T-helper 9 cell (primary cell): ENCODE data around the gene SULT1C2.
"Not testable (repeated sequence)": the region's sequence is repeated elsewhere in the genome, so short reads cannot be mapped to it uniquely, and the experiment has no call there.

Source experiments
- DNase-seq: peaks from one replicate; pipeline ENCODE4 v3.0.0-alpha.2; 2020

Gene SULT1C2

DNA sequence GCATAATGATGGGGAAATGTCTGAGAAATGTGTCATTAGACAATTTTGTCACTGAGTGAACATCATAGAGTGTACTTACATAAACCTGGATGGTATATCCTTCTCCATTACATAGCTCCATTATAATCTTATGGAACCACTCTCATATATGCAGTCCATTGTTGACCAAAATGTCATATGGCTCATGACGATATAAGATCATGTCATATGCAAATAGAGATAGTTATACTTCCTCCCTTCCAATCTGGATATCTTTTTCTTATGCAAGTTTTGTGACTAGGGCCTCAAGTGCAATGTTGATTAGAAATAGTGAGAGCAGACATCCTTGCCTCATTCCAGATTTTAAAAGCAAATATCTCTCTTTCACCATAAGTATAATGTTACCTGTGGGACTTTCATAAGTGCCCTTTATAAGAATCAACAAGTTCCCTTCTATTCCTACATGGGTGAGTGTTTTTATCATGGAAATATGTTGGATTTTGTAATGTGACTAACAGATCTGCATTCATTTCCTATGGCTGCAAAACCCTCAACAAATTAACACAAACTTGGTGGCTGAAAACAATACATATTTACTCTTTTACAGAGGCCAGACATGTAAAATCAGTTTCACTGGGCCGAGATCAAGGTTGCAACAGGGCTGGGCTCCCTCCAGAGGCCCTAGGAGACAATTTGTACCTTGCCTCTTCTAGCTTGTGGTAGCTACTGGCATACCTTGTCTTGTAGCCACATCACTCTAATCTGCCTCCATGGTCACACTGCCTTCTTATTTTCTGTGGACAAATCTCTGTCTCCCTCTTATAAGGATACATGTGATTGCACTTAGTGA is 67.4 kb downstream of the SULT1C2 start:
- no peak for DNase-seq

- not testable (repeated sequence) for DNase-seq
Observed at GRCh38 chr2:108359336-108359735, 70.6 kb downstream of the SULT1C2 start.
